RWPE2 (cell line): ENCODE measurements around the gene ZBTB25.

Source experiments
- ATAC-seq: fragments of 200-7000 bp; cut with Tn5 transposase; 3 replicates; pipeline ENCODE4 v1.9.1; 2021; ENCODE audit warnings: low read depth
- DNase-seq: peaks from one replicate; pipeline ENCODE4 v3.0.0-alpha.2; 2020; ENCODE audit warnings: low spot score
- H3K27ac ChIP-seq: fragments of 450-650 bp; 2 replicates; pipeline ENCODE4 v1.5.1; 2017; ENCODE audit warnings: mild to moderate bottlenecking; ENCODE audit not compliant: poor library complexity, severe bottlenecking
- H3K27me3 ChIP-seq: fragments of 250-450 bp; sonication (Bioruptor Pico); 2 replicates; pipeline ENCODE4 v1.5.1; 2021; ENCODE audit warnings: mild to moderate bottlenecking, moderate library complexity; ENCODE audit not compliant: insufficient read depth, poor library complexity, severe bottlenecking
- H3K36me3 ChIP-seq: fragments of 250-450 bp; sonication (Bioruptor Pico); 2 replicates; pipeline ENCODE4 v1.5.1; 2020; ENCODE audit warnings: low read depth, mild to moderate bottlenecking, moderate library complexity
- H3K4me1 ChIP-seq: fragments of 250-450 bp; sonication (Bioruptor Pico); 2 replicates; pipeline ENCODE4 v1.5.1; 2021; ENCODE audit warnings: mild to moderate bottlenecking, moderate library complexity; ENCODE audit not compliant: insufficient read depth, poor library complexity, severe bottlenecking
- H3K4me3 ChIP-seq: fragments of 250-450 bp; sonication (Bioruptor Pico); 2 replicates; pipeline ENCODE4 v1.5.1; 2021; ENCODE audit warnings: mild to moderate bottlenecking, moderate library complexity; ENCODE audit not compliant: severe bottlenecking
- H3K9me3 ChIP-seq: fragments of 250-450 bp; sonication (Bioruptor Pico); 2 replicates; pipeline ENCODE4 v1.5.1; 2021; ENCODE audit warnings: mild to moderate bottlenecking, moderate library complexity; ENCODE audit not compliant: severe bottlenecking
- TF ChIP-seq, protein P1 (sequence below): fragments of 450-650 bp; IDR thresholded peaks from one replicate; pipeline ENCODE4 v1.5.1; 2017; ENCODE audit warnings: mild to moderate bottlenecking, moderate library complexity; ENCODE audit not compliant: poor library complexity, severe bottlenecking

The ZBTB25 gene

DNA sequence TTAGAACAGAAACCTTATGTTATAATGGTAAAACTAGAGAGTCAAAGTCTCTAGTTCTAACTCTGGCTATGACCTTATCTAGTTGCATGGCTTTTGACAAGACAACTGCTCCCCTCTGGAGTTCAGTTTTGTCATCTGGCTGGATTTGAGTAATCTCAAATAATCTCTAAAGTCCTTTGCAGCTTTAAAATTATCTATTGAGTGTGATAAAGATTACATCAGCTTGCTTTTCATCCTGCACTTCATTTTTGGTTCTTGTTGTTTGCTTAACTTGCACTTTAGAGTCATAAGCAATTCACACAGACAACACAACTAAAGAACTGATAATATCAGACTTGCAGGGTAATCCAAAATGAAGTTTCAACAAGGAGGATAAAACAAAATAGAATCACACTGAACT lies 36.1 kb downstream of the ZBTB25 start:
- no peaks in the 10 kb centered on the region for H3K27me3 ChIP-seq
- ATAC-seq (no peak), DNase-seq (no peak)

DNA sequence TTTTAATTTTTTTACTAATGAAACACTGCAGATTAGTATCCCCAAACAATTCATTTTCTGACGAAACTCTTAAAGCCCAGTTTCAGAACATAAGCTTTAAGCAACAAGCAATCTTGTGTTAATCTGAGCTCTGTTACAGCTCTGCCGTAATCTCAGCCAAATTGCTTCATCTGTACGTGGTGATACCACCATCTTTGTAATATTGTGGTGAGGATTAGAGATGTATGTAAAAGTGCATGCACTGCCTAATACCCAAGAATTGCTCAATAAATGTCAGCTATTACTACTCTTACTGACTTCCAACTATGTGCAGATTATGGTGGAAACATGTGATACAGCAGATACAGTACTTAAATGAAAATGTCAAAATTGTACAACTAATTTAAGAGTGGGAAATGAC lies 36.5 kb downstream of the ZBTB25 start:
- Histone ChIP-seq H3K4me1 (peaks cover 12% of the 10 kb centered on the region), H3K27me3 (no peaks in the 10 kb centered on the region), H3K27ac (no peak overlapping the region), H3K36me3 (no peaks in the 10 kb centered on the region), H3K4me3 (no peak overlapping the region), H3K9me3 (no peaks in the 10 kb centered on the region)
- no peak for DNase-seq
- TF ChIP-seq, protein P1, sequence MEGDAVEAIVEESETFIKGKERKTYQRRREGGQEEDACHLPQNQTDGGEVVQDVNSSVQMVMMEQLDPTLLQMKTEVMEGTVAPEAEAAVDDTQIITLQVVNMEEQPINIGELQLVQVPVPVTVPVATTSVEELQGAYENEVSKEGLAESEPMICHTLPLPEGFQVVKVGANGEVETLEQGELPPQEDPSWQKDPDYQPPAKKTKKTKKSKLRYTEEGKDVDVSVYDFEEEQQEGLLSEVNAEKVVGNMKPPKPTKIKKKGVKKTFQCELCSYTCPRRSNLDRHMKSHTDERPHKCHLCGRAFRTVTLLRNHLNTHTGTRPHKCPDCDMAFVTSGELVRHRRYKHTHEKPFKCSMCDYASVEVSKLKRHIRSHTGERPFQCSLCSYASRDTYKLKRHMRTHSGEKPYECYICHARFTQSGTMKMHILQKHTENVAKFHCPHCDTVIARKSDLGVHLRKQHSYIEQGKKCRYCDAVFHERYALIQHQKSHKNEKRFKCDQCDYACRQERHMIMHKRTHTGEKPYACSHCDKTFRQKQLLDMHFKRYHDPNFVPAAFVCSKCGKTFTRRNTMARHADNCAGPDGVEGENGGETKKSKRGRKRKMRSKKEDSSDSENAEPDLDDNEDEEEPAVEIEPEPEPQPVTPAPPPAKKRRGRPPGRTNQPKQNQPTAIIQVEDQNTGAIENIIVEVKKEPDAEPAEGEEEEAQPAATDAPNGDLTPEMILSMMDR: no peak
- no peak for ATAC-seq

More for the DNA sequence above, 36.1 kb downstream of the ZBTB25 start:
- TF ChIP-seq, protein P1: no peak
- Histone ChIP-seq H3K9me3 (no peaks in the 10 kb centered on the region), H3K27ac (no peak overlapping the region), H3K4me3 (no peak overlapping the region), H3K36me3 (no peaks in the 10 kb centered on the region), H3K4me1 (peaks cover 12% of the 10 kb centered on the region)

DNA sequence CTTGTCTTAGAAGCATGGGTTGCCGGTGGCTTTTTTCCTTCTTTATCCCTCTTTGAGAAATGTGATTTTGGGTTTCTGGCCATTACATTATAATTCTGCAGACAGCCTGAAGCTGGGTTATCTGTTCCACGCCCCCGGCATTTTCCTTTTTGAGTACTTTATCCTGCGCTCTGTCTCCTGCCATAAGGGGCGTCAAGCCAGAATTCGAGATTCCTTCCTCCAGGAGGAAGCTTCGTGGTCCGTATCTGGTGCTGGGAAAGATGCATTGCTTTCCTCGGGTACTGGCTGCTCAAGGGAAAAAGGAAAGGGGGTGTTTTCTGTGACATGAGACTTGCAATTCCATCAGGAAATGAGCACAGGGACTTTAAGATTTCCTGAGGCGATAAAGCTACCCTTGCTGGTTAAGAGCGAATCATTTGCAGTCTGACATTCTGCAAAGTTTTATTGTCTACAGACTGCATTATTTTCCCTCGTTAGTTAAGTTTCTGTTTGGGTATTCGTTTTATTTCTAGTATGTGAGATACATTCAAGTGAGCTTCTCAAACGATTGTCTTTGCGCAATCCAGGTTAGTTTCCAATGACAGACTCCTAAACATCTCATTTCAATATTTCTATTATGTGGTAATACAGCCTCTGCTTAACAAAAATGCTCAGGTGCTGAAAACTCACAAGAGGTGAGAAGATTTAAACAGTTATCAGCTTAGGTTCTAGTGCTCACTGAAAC lies 37.6 kb downstream of the ZBTB25 start:
- H3K27me3 ChIP-seq: no peaks in the 10 kb centered on the region
- ATAC-seq (peak; percentile 58), DNase-seq (no peak)
- TF ChIP-seq, protein P1: no peak
- peak overlapping the region; percentile 67 for H3K4me3 ChIP-seq
- no peaks in the 10 kb centered on the region for H3K36me3 ChIP-seq
- H3K27ac ChIP-seq: no peak overlapping the region
- peaks cover 12% of the 10 kb centered on the region for H3K4me1 ChIP-seq
- H3K9me3 ChIP-seq: no peaks in the 10 kb centered on the region

DNA sequence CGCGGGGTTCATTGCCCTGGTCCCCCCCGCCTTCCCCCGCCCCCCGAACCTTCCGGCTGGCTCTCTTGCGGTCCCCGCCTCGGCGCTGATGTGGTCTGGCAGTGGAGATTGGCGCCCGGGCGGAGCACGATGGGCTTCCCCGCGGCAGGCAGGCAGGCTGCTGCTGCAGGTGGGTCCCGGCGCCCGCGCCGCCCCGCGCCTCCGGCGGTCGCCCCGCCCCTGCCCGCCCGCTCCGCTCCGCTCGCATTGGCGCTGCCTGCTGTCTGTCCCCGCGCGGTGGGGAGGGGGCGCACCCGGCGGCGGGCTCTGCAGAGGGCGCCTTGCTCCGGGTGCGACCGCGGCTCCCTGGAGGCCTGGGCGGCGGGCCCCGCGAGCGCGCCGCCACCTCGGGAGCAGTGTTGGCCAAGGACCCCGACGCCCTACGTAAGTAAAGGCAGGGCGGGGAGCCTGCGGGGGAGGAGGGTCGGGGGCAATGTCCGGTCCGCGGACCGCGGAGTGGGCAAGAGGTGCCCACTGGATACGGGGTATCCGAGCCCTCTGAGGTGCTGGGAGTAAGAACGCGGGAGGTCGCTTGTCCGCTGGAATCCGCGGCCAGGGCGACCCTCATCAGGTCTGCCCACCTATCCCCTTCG lies 38.3 kb downstream of the ZBTB25 start, which contains the start of gene AKAP5:
TSS of gene AKAP5 (plus strand) at position 309 of the 632 bp plus-strand sequence. CDS start 2,896 bp downstream, outside the sequence.
- H3K27ac ChIP-seq: no peak within 1 kb of the TSS
- peak within 1 kb of the TSS; percentile 67 for H3K4me3 ChIP-seq
- H3K27me3 ChIP-seq: no peaks in the 10 kb centered on the region
- TF ChIP-seq, protein P1: peak; percentile 13
- ATAC-seq: peak; percentile 76
- H3K36me3 ChIP-seq: 0 out of 2 replicates have a peak, but pooled peaks cover under 1% of the 10 kb centered on the region
- peaks cover 12% of the 10 kb centered on the region for H3K4me1 ChIP-seq
- no peak for DNase-seq
- no peaks in the 10 kb centered on the region for H3K9me3 ChIP-seq
